ENCODE data around the gene ABI3BP. TPM values are rescaled to one million over a fixed set of nuclear protein-coding genes. Genes with fewer than 3 reads are reported as not detected.

Gene ABI3BP
- total RNA-seq, 4 donors from 2014 or later, result 7.9 to 32.6 (median 17.6) TPM

- Histone ChIP-seq H3K4me1 (no peaks in the 10 kb centered on the region), H3K36me3 (no peaks in the 10 kb centered on the region), H3K9me3 (no peaks in the 10 kb centered on the region), H3K27ac (no peak overlapping the region), H3K4me3 (no peak overlapping the region), H3K27me3 (no peaks in the 10 kb centered on the region)
- no peak for TF ChIP-seq POLR2AphosphoS5 (IDR thresholded peaks at IDR 0.05)
- no peak for DNase-seq
- intact Hi-C loops (cut with DNase I; ENCODE audit: low total_unique reads) (no loop called here), in situ Hi-C loops (cut with MboI; ENCODE audit: low pct_ligation_motif_present in 1 of 4, low pct_unique_long_range_greater_than_20kb in 1 of 4, low sequenced_read_pairs in 3 of 4) (no loop called here)
- 50 to 73% methylated on average over 3 of the region's 3 CpGs for WGBS, 2 donors (ENCODE audit: low coverage in 1 of 2)
These were observed 140.4 kb downstream of the ABI3BP start for GRCh38 chr3:100852840-100853239.

DNA sequence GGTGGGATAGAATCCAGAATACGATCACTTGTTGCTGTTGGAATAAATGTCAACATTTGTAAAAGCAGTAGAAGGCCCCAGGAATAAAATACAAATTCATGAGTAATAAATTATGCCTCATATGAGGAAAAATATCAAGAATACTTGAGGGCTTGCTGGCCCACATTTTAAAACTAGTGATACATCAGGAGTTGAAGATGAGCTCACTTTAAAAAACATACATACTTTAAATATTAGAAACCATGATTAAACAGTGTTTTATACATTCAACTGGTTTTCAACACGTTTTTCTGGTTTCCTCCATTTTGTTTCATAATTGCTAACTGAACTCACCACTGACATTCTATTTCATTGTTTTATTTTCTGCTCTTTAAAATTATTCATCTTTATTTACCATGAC, 142.5 kb downstream of the ABI3BP start:
- intact Hi-C loops (cut with DNase I; ENCODE audit: low total_unique reads), result no loop called here
- in situ Hi-C loops (cut with MboI; ENCODE audit: low pct_ligation_motif_present in 1 of 4, low pct_unique_long_range_greater_than_20kb in 1 of 4, low sequenced_read_pairs in 3 of 4), result no loop called here
- Histone ChIP-seq H3K36me3 (no peaks in the 10 kb centered on the region), H3K27ac (no peak overlapping the region), H3K27me3 (no peaks in the 10 kb centered on the region), H3K4me3 (no peak overlapping the region), H3K4me1 (no peaks in the 10 kb centered on the region), H3K9me3 (no peaks in the 10 kb centered on the region)
- 60 to 73% methylated on average over 2 of the region's 2 CpGs for WGBS, 2 donors (ENCODE audit: low coverage in 1 of 2)
- DNase-seq, result no peak
- no peak for TF ChIP-seq POLR2AphosphoS5 (IDR thresholded peaks at IDR 0.05)
- TF ChIP-seq EP300 (IDR thresholded peaks at IDR 0.05; ENCODE audit: low read depth), result no peak
- TF ChIP-seq CTCF (IDR thresholded peaks at IDR 0.05), result no peak
- TF ChIP-seq POLR2A (IDR thresholded peaks at IDR 0.05), result no peak

DNA sequence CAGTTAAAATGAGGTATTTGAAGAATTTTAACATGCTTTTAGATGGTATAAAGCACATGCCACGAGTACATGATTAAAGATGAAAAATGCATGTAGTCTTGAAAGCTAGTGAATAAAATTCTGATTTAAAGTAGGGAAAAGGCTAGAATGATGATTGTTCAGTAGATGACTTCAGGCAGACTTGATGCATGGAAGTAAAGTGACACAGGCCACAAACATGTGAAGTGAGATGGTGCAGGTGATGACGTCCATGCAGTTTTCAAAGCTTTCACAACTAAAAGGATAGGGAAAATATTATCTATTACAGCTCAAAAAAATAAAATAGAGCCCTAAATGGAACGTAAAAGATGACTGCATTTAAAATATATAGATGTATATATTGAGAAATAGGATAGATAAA, 143.1 kb downstream of the ABI3BP start:
- Histone ChIP-seq H3K36me3 (no peaks in the 10 kb centered on the region), H3K27me3 (no peaks in the 10 kb centered on the region), H3K9me3 (no peaks in the 10 kb centered on the region), H3K4me3 (no peak overlapping the region), H3K4me1 (no peaks in the 10 kb centered on the region), H3K27ac (no peak overlapping the region)
- intact Hi-C loops (cut with DNase I; ENCODE audit: low total_unique reads), result no loop called here
- no peak for DNase-seq
- TF ChIP-seq POLR2AphosphoS5 (IDR thresholded peaks at IDR 0.05) (no peak), EP300 (IDR thresholded peaks at IDR 0.05; ENCODE audit: low read depth) (no peak), POLR2A (IDR thresholded peaks at IDR 0.05) (no peak), CTCF (IDR thresholded peaks at IDR 0.05) (no peak)
- WGBS, 2 donors (ENCODE audit: low coverage in 1 of 2), result 65 to 74% methylated on average over 3 of the region's 3 CpGs
- in situ Hi-C loops (cut with MboI; ENCODE audit: low pct_ligation_motif_present in 1 of 4, low pct_unique_long_range_greater_than_20kb in 1 of 4, low sequenced_read_pairs in 3 of 4), result no loop called here

GRCh38 chr3:100844063-100844936, 148.9 kb downstream of the ABI3BP start:
- in situ Hi-C loops (cut with MboI; ENCODE audit: low pct_ligation_motif_present in 1 of 4, low pct_unique_long_range_greater_than_20kb in 1 of 4, low sequenced_read_pairs in 3 of 4) (no loop called here), intact Hi-C loops (cut with DNase I; ENCODE audit: low total_unique reads) (no loop called here)
- Histone ChIP-seq H3K27ac (no peak overlapping the region), H3K27me3 (no peaks in the 10 kb centered on the region), H3K36me3 (no peaks in the 10 kb centered on the region), H3K4me3 (no peak overlapping the region), H3K9me3 (no peaks in the 10 kb centered on the region), H3K4me1 (no peaks in the 10 kb centered on the region)
- TF ChIP-seq POLR2AphosphoS5 (IDR thresholded peaks at IDR 0.05) (no peak), POLR2A (IDR thresholded peaks at IDR 0.05) (no peak), EP300 (IDR thresholded peaks at IDR 0.05; ENCODE audit: low read depth) (no peak), CTCF (IDR thresholded peaks at IDR 0.05) (no peak)
- WGBS, 2 donors (ENCODE audit: low coverage in 1 of 2), result 67 to 74% methylated on average over 8 of the region's 8 CpGs
- no peak for DNase-seq

All from transverse colon (tissue), 4 donors.